GM12801 (cell line): Measurements from ENCODE around the gene GALNT9.

Source experiments
- TF ChIP-seq, protein P1 (sequence below): IDR thresholded peaks from one replicate; pipeline ENCODE4 v1.5.1; 2011; ENCODE audit warnings: control low read depth; ENCODE audit not compliant: insufficient read length; ENCODE audit errors: extremely low read depth

Gene GALNT9

GRCh38 chr12:132324173-132324572 lies 5.2 kb downstream of the GALNT9 start:
- TF ChIP-seq, protein P1, sequence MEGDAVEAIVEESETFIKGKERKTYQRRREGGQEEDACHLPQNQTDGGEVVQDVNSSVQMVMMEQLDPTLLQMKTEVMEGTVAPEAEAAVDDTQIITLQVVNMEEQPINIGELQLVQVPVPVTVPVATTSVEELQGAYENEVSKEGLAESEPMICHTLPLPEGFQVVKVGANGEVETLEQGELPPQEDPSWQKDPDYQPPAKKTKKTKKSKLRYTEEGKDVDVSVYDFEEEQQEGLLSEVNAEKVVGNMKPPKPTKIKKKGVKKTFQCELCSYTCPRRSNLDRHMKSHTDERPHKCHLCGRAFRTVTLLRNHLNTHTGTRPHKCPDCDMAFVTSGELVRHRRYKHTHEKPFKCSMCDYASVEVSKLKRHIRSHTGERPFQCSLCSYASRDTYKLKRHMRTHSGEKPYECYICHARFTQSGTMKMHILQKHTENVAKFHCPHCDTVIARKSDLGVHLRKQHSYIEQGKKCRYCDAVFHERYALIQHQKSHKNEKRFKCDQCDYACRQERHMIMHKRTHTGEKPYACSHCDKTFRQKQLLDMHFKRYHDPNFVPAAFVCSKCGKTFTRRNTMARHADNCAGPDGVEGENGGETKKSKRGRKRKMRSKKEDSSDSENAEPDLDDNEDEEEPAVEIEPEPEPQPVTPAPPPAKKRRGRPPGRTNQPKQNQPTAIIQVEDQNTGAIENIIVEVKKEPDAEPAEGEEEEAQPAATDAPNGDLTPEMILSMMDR, result no peak

DNA sequence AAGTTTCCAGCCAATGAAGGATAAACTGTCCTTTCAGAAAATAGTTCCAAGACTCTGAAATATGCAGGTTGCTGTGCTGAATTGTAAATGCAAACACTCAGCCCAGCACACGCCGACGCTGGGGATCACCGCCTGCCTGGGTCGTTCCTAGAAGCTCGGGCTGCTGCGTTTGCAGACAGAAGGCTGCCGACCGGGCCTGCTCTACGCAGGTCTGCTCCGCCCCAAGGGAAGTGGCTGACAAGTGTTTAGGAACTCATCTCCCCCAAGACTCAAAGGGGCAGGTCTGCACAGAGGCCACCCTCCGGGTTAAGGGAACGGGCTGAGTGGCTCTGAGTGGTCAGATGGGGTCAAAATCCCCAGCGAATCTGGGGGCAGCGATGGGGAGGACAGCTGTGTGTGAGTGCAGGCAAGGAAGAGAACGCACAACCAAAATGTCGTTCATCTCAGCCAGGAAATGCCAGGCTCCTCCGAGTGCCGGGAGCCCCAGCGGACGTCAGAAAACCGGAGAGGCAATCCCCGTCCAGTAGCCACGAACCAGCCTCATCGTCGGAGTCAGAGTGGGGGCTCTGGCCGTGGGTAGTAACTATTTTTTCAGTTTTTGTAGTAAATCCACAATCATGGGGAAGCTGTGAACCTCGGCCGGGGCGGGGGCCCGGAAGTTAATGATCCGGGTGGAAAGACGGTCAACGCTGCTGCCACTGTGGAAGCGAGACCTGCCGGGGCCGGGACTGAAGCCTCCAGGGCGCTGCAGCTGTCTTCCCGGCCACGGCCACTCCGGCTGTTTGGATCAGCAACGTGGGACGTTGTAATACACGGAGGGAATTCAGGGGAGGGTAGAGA lies 6.0 kb downstream of the GALNT9 start:
- TF ChIP-seq, protein P1, result no peak

- TF ChIP-seq, protein P1, result no peak
Observed at GRCh38 chr12:132322206-132323132, 6.9 kb downstream of the GALNT9 start.

DNA sequence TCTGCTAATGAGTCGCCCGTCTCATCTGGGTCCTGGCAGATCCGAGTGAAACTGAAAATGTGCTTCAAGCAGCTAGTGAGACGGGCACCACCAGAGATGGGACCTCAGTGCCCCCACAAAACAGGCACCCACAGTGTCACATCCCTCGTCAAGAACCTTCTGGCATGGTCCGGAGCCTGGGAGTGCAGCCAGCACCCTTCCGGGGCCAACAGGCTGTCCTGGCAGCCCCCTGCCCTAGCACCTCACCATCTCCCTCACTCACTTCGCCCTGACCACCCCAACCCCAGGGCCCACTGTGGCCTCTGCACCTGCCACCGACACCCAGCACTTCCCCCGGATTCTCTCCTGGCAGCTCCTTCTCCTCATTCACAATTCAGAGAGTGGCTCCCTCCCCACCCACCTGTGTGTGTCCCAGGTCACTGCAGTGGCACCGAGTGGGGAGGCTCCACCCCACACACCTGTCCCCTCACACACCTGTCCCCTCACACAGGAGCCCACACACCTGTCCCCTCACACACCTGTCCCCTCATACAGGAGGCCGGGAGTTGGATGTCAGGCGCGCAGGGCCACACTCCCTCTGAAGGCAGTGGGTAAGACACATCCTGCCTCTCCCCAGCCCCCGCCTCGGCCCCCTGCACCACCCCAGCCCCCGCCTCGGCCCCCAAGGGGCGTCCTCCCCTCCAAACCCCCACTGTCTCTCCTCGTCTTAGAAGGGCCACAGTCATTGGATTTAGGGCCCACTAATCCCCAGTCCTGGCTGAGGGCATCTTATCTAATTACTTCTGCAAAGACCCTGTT lies 7.9 kb downstream of the GALNT9 start:
- TF ChIP-seq, protein P1, result no peak

DNA sequence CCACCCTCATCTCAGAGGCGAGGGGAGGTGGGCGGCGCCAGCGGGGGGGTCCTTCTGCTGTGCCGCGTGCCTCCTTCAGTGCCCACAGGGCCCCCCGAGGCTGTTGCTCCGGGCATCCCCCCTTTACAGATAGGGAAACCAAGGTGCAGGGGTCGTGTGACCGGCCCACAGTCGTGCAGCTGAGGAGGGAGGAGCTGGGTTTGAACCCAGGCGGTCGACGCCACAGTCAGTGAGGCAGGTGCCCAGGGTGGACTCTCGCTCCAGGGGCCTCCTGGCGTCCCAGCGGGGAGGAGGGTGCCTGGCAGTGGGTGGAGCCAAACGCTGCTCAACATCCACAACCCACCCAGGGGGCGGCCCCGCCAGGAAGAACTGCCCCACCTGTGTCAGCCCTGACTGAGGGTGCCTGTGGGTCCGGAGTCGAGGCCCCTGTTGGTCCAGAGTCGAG lies 8.6 kb downstream of the GALNT9 start:
- TF ChIP-seq, protein P1, result no peak

DNA sequence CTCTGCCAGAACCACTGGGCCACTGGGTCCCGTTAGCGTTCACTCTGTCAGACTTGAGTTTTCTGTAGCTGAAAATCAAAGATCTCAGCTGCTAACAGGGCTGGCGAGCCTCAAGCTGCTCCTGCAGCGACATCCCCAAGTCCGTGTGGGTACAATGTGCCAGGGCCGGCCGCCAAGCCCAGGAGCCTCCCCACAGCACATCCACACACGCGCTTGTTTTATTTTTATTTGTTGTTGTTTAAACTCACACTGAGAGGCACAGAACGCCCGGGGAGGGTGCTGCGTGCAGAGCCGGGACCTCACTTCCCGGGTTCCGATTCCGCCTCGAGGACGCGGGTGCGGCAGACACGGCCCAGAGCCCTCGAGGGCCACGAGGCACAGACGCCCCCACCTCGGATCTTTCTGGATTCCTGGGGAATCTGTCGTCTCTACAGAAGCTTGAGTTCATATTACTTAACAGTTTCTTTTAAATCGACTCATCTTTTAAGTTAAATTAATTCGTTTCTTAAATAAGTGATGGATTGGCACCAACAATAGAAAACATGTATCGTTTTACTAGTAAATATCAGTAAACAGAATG lies 9.3 kb downstream of the GALNT9 start:
- TF ChIP-seq, protein P1, result no peak
